ENCODE results near the gene RNU1-3.
"Not testable (repeated sequence)": the region's sequence is repeated elsewhere in the genome, so short reads cannot be mapped to it uniquely, and the experiment has no call there.

DNA sequence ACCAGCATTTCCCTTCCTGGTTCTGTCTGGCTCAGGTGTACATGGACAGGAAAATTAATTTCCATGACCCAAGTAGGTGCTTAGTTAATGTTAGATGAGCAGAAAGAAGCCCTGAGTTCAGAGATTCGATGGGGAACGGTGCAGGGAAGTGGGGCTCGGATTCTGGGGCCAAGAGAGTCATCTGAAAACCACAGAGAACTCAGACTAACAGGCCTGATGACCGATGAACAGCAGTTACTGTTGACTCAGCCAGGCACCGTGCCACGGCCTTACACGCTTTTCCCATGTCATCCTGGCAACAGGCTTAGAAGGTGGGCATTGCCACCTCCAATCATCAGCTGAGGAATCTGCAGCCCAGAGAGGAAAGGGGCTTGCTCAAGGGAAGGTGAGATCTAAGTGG, 43.4 kb downstream of the RNU1-3 start:
- TF ChIP-seq, protein P1, sequence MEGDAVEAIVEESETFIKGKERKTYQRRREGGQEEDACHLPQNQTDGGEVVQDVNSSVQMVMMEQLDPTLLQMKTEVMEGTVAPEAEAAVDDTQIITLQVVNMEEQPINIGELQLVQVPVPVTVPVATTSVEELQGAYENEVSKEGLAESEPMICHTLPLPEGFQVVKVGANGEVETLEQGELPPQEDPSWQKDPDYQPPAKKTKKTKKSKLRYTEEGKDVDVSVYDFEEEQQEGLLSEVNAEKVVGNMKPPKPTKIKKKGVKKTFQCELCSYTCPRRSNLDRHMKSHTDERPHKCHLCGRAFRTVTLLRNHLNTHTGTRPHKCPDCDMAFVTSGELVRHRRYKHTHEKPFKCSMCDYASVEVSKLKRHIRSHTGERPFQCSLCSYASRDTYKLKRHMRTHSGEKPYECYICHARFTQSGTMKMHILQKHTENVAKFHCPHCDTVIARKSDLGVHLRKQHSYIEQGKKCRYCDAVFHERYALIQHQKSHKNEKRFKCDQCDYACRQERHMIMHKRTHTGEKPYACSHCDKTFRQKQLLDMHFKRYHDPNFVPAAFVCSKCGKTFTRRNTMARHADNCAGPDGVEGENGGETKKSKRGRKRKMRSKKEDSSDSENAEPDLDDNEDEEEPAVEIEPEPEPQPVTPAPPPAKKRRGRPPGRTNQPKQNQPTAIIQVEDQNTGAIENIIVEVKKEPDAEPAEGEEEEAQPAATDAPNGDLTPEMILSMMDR (IDR thresholded peaks at IDR 0.05) = not testable (repeated sequence)
- TF ChIP-seq POLR2A (IDR thresholded peaks at IDR 0.05) = not testable (repeated sequence)
